NB4 (cell line): ENCODE data around the gene MYO7B.

Experiments
- CTCF ChIP-seq: IDR thresholded peaks from one replicate; pipeline ENCODE4 v1.5.1; 2012; ENCODE audit warnings: low read depth, low read length
- MAX ChIP-seq: IDR thresholded peaks from 2 replicates; pipeline ENCODE4 v1.6.1; 2011; ENCODE audit warnings: low read depth, low read length
- POLR2A ChIP-seq: IDR thresholded peaks from 2 replicates; pipeline ENCODE4 v1.6.1; 2011; ENCODE audit warnings: mild to moderate bottlenecking; ENCODE audit not compliant: insufficient read length; ENCODE audit errors: extremely low read depth

GRCh38 chr2:127585270-127585807 is 49.9 kb downstream of the MYO7B start:
- TF ChIP-seq POLR2A (no peak), CTCF (no peak), MAX (no peak)
